Left lung (tissue), 10 donors: ENCODE data around the gene CENPF. TPM values are rescaled to one million over a fixed set of nuclear protein-coding genes. Genes with fewer than 3 reads are reported as not detected.

Experiments used
- ATAC-seq: fragments of 200-7000 bp; cut with Tn5 transposase; one replicate; pipeline ENCODE4 v1.9.1; 2020; ENCODE audit warnings: moderate library complexity
- DNase-seq, 4 donors: peaks; one replicate each; pipeline ENCODE4 v3.0.0-alpha.2; 2013 to 2020
- H3K27ac ChIP-seq, 2 donors: fragments of 200-600 bp; sonication (generic) in 1 of 2; one replicate each; pipeline versions ENCODE4 v1.5.0 to v1.8.0; 2020 to 2021
- H3K27me3 ChIP-seq, 2 donors: fragments of 200-600 bp; sonication (generic) in 1 of 2; one replicate each; pipeline versions ENCODE4 v1.5.0 to v1.8.0; 2020 to 2021
- H3K36me3 ChIP-seq, 2 donors: fragments of 200-600 bp; sonication (generic) in 1 of 2; one replicate each; pipeline versions ENCODE4 v1.5.0 to v1.8.0; 2020 to 2021
- H3K4me1 ChIP-seq, 2 donors: fragments of 200-600 bp; one replicate each; pipeline ENCODE4 v1.8.0; 2021
- H3K4me3 ChIP-seq, 2 donors: fragments of 200-600 bp; sonication (generic) in 1 of 2; one replicate each; pipeline versions ENCODE4 v1.5.0 to v1.8.0; 2020 to 2021; ENCODE audit warnings: mild to moderate bottlenecking in 1 of 2
- H3K9me3 ChIP-seq, 2 donors: fragments of 200-600 bp; sonication (generic) in 1 of 2; one replicate each; pipeline versions ENCODE4 v1.5.0 to v1.8.0; 2020 to 2021
- CTCF ChIP-seq, 2 donors: fragments of 200-600 bp; sonication (generic) in 1 of 2; IDR thresholded peaks; one replicate each; pipeline versions ENCODE4 v1.5.0 to v1.8.0; 2021; ENCODE audit warnings: antibody characterized with exemption in 2 of 2
- intact Hi-C, 2 donors: fragments of 100-400 bp; cut with DNase I; formaldehyde crosslinking; loops; one replicate each; pipeline versions ENCODE4 v1.11.2 to v1.14.2; 2022
- polyA plus RNA-seq, 6 donors: library from polyadenylated mRNA; unstranded; fragments of 120-200 nt; gene quantifications; one replicate each; pipeline ENCODE4 v1.2.1, GENCODE V29; 2013; ENCODE audit not compliant: insufficient read length in 6 of 6
- total RNA-seq, 2 donors: library from RNA; stranded (reverse); fragmentation: NEBNext Ultra II Directional; extraction: Animal tissue kit (Norgen Biotek cat#: 25700); gene quantifications; one replicate each; pipeline ENCODE4 v1.2.1, GENCODE V29; 2021
- donor health status: DM: no; HTN: yes; CAD: no.
- donor health status: DM: no; HTN: no; CAD: no.

The CENPF gene
- total and polyA plus RNA-seq, 8 donors = 3.4 to 157 (median 60.6) TPM

- DNase-seq (no peak), ATAC-seq (no peak)
- intact Hi-C loops = no loop called here
- no peak overlapping the region for H3K27ac ChIP-seq
- H3K9me3 ChIP-seq = peaks cover 0 to 17% of the 10 kb centered on the region in 2 donors
- no peaks in the 10 kb centered on the region for H3K36me3 ChIP-seq
- H3K27me3 ChIP-seq = no peaks in the 10 kb centered on the region
- H3K4me1 ChIP-seq = no peaks in the 10 kb centered on the region
- H3K4me3 ChIP-seq = no peak overlapping the region
- no peak for TF ChIP-seq CTCF (IDR thresholded peaks at IDR 0.05)
These were observed 97.4 kb downstream of the CENPF start for GRCh38 chr1:214700437-214700836.

- no peak overlapping the region for H3K4me3 ChIP-seq
- H3K27ac ChIP-seq = no peak overlapping the region
- ATAC-seq (no peak), DNase-seq (no peak)
- H3K27me3 ChIP-seq = no peaks in the 10 kb centered on the region
- H3K9me3 ChIP-seq = peaks cover 0 to 21% of the 10 kb centered on the region in 2 donors
- no peaks in the 10 kb centered on the region for H3K36me3 ChIP-seq
- intact Hi-C loops = no loop called here
- TF ChIP-seq CTCF (IDR thresholded peaks at IDR 0.05) = no peak
- no peaks in the 10 kb centered on the region for H3K4me1 ChIP-seq
These were observed 99.6 kb downstream of the CENPF start for GRCh38 chr1:214702556-214702955.

GRCh38 chr1:214707306-214708087 lies 104.5 kb downstream of the CENPF start:
- no peaks in the 10 kb centered on the region for H3K36me3 ChIP-seq
- no peaks in the 10 kb centered on the region for H3K4me1 ChIP-seq
- ATAC-seq (no peak), DNase-seq (no peak)
- intact Hi-C loops = no loop called here
- TF ChIP-seq CTCF (IDR thresholded peaks at IDR 0.05) = no peak
- H3K27ac ChIP-seq = no peak overlapping the region
- peaks cover 0 to 21% of the 10 kb centered on the region in 2 donors for H3K9me3 ChIP-seq
- no peaks in the 10 kb centered on the region for H3K27me3 ChIP-seq
- no peak overlapping the region for H3K4me3 ChIP-seq

- intact Hi-C loops = no loop called here
- peaks cover 0 to 19% of the 10 kb centered on the region in 2 donors for H3K9me3 ChIP-seq
- ATAC-seq = no peak
- H3K27ac ChIP-seq = no peak overlapping the region
- TF ChIP-seq CTCF (IDR thresholded peaks at IDR 0.05) = no peak
- no peaks in the 10 kb centered on the region for H3K27me3 ChIP-seq
- DNase-seq = no peak
- no peaks in the 10 kb centered on the region for H3K4me1 ChIP-seq
- H3K4me3 ChIP-seq = no peak overlapping the region
- no peaks in the 10 kb centered on the region for H3K36me3 ChIP-seq
These were observed 105.4 kb downstream of the CENPF start for GRCh38 chr1:214708321-214708955.

DNA sequence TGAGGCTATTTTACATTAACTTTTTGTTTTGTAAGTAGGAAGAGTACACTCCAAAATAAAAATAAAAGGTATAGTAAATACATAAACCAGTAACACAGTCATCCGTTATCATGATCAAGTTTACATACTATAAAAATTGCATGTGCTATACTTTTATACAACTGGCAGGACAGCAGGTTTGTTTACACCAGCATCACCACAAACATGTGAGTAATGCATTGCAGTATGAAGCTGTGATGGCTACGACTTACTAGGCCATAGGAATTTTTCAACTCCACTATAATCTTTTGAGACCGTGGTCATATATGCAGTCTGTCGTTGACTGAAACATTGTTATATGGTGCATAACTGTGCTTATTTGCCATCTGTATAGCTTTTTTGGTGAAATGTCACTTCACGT lies 106.2 kb downstream of the CENPF start:
- no peaks in the 10 kb centered on the region for H3K4me1 ChIP-seq
- TF ChIP-seq CTCF (IDR thresholded peaks at IDR 0.05) = no peak
- H3K36me3 ChIP-seq = no peaks in the 10 kb centered on the region
- intact Hi-C loops = no loop called here
- H3K9me3 ChIP-seq = peaks cover 0 to 13% of the 10 kb centered on the region in 2 donors
- H3K4me3 ChIP-seq = no peak overlapping the region
- no peak overlapping the region for H3K27ac ChIP-seq
- DNase-seq = no peak
- no peaks in the 10 kb centered on the region for H3K27me3 ChIP-seq
- ATAC-seq = no peak
